ENCODE results near the gene WFS1. TPM values are rescaled to one million over a fixed set of nuclear protein-coding genes. Genes with fewer than 3 reads are reported as not detected.
A peak's percentile ranks its signal among the peaks of the same experiment; 100 is the strongest.

Gene WFS1
- total RNA-seq, 1 donor from 2014 or later, result 29.2 TPM

GRCh38 chr4:6327220-6327917 is 57.7 kb downstream of the WFS1 start:
- peaks cover 16% of the 10 kb centered on the region for H3K27me3 Mint-ChIP-seq (ENCODE audit: unreplicated experiment)
- no peaks in the 10 kb centered on the region for H3K4me1 Mint-ChIP-seq (ENCODE audit: unreplicated experiment)
- H3K9me3 Mint-ChIP-seq (ENCODE audit: unreplicated experiment), result no peaks in the 10 kb centered on the region
- H3K4me3 Mint-ChIP-seq (ENCODE audit: unreplicated experiment), result no peak overlapping the region
- no peaks in the 10 kb centered on the region for H3K36me3 Mint-ChIP-seq (ENCODE audit: unreplicated experiment)
- no peak overlapping the region for H3K27ac Mint-ChIP-seq (ENCODE audit: unreplicated experiment)
- DNase-seq (ENCODE audit: extremely low spot score, unreplicated experiment), result peak; percentile 94
- TF ChIP-seq, protein P1, sequence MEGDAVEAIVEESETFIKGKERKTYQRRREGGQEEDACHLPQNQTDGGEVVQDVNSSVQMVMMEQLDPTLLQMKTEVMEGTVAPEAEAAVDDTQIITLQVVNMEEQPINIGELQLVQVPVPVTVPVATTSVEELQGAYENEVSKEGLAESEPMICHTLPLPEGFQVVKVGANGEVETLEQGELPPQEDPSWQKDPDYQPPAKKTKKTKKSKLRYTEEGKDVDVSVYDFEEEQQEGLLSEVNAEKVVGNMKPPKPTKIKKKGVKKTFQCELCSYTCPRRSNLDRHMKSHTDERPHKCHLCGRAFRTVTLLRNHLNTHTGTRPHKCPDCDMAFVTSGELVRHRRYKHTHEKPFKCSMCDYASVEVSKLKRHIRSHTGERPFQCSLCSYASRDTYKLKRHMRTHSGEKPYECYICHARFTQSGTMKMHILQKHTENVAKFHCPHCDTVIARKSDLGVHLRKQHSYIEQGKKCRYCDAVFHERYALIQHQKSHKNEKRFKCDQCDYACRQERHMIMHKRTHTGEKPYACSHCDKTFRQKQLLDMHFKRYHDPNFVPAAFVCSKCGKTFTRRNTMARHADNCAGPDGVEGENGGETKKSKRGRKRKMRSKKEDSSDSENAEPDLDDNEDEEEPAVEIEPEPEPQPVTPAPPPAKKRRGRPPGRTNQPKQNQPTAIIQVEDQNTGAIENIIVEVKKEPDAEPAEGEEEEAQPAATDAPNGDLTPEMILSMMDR (IDR thresholded peaks at IDR 0.05), result peak; percentile 96

GRCh38 chr4:6328526-6328925 is 58.9 kb downstream of the WFS1 start:
- Mint-ChIP-seq H3K4me1 (ENCODE audit: unreplicated experiment) (no peaks in the 10 kb centered on the region), H3K4me3 (ENCODE audit: unreplicated experiment) (no peak overlapping the region), H3K27ac (ENCODE audit: unreplicated experiment) (no peak overlapping the region), H3K27me3 (ENCODE audit: unreplicated experiment) (peaks cover 16% of the 10 kb centered on the region), H3K9me3 (ENCODE audit: unreplicated experiment) (no peaks in the 10 kb centered on the region), H3K36me3 (ENCODE audit: unreplicated experiment) (no peaks in the 10 kb centered on the region)
- DNase-seq (ENCODE audit: extremely low spot score, unreplicated experiment), result no peak
- TF ChIP-seq, protein P1 (IDR thresholded peaks at IDR 0.05), result no peak

DNA sequence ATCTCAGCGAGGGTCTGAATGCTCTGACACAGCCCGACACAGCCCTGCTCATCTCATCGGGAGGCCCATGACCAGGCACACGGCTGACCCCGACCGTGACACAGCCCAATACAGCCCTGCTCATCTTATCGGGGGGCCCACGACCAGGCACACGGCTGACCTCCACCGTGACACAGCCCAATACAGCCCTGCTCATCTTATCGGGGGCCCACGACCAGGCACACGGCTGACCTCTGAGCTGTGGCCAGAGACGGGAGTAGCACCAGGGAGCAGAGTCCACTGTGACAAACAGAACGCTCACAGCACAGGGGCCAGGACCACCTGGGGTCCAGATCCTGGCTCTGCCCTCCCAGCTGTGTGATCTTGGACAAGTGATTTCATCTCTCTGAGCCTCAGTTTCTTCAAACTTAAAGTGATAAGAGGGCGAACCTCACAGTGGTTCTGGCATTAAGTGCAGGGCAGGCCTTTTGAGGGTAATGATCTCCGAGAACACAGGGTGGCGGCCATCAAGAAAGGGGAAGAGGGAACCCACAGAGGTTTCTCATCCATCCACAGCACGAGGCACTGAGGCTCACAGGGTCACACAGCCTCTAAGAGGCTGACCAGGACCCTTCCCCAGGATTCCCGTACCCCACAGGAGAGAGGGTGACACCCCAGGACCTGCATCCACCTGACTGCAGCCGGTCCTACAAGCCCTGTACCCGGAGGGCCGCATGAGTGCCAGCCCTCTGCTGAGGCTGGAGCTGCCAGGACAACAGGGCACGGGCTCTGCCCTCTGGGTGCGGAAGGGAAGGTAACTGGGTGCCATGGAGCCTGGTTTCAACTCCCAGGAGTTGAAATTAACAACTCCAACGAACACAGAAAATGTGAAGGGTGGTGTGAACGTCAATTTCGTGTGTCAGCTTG is 60.1 kb downstream of the WFS1 start:
- no peak overlapping the region for H3K27ac Mint-ChIP-seq (ENCODE audit: unreplicated experiment)
- DNase-seq (ENCODE audit: extremely low spot score, unreplicated experiment), result no peak
- H3K4me3 Mint-ChIP-seq (ENCODE audit: unreplicated experiment), result no peak overlapping the region
- H3K27me3 Mint-ChIP-seq (ENCODE audit: unreplicated experiment), result peaks cover 13% of the 10 kb centered on the region
- H3K9me3 Mint-ChIP-seq (ENCODE audit: unreplicated experiment), result no peaks in the 10 kb centered on the region
- TF ChIP-seq, protein P1 (IDR thresholded peaks at IDR 0.05), result no peak
- no peaks in the 10 kb centered on the region for H3K4me1 Mint-ChIP-seq (ENCODE audit: unreplicated experiment)
- no peaks in the 10 kb centered on the region for H3K36me3 Mint-ChIP-seq (ENCODE audit: unreplicated experiment)

GRCh38 chr4:6330384-6330767 is 60.7 kb downstream of the WFS1 start:
- Mint-ChIP-seq H3K4me3 (ENCODE audit: unreplicated experiment) (no peak overlapping the region), H3K36me3 (ENCODE audit: unreplicated experiment) (no peaks in the 10 kb centered on the region), H3K9me3 (ENCODE audit: unreplicated experiment) (no peaks in the 10 kb centered on the region), H3K27me3 (ENCODE audit: unreplicated experiment) (peaks cover 13% of the 10 kb centered on the region), H3K4me1 (ENCODE audit: unreplicated experiment) (no peaks in the 10 kb centered on the region), H3K27ac (ENCODE audit: unreplicated experiment) (no peak overlapping the region)
- TF ChIP-seq, protein P1 (IDR thresholded peaks at IDR 0.05), result no peak
- no peak for DNase-seq (ENCODE audit: extremely low spot score, unreplicated experiment)

- Mint-ChIP-seq H3K27me3 (ENCODE audit: unreplicated experiment) (peaks cover 11% of the 10 kb centered on the region), H3K36me3 (ENCODE audit: unreplicated experiment) (no peaks in the 10 kb centered on the region), H3K4me1 (ENCODE audit: unreplicated experiment) (no peaks in the 10 kb centered on the region), H3K27ac (ENCODE audit: unreplicated experiment) (no peak overlapping the region), H3K4me3 (ENCODE audit: unreplicated experiment) (no peak overlapping the region), H3K9me3 (ENCODE audit: unreplicated experiment) (no peaks in the 10 kb centered on the region)
- no peak for DNase-seq (ENCODE audit: extremely low spot score, unreplicated experiment)
- TF ChIP-seq, protein P1 (IDR thresholded peaks at IDR 0.05), result peak; percentile 60
Observed at GRCh38 chr4:6331018-6331417, 61.4 kb downstream of the WFS1 start.

Data from osteocyte (in vitro differentiated cells).